NB4 (cell line): ENCODE data around the gene MT1H.
"Not testable (repeated sequence)": the region's sequence is repeated elsewhere in the genome, so short reads cannot be mapped to it uniquely, and the experiment has no call there.

Experiments
- DNase-seq: peaks from one replicate; pipeline ENCODE4 v3.0.0; 2010; ENCODE audit warnings: low read depth
- H3K4me3 ChIP-seq: one replicate; pipeline ENCODE4 v1.5.1; 2011; ENCODE audit warnings: mild to moderate bottlenecking, low read depth, low read length, moderate library complexity
- MYC ChIP-seq: IDR thresholded peaks from 2 replicates; pipeline ENCODE4 v1.6.1; 2011; ENCODE audit warnings: low read depth, low read length
- POLR2A ChIP-seq: IDR thresholded peaks from 2 replicates; pipeline ENCODE4 v1.6.1; 2011; ENCODE audit warnings: mild to moderate bottlenecking; ENCODE audit not compliant: insufficient read length; ENCODE audit errors: extremely low read depth
- TF ChIP-seq, protein P1 (sequence below): IDR thresholded peaks from one replicate; pipeline ENCODE4 v1.5.1; 2012; ENCODE audit warnings: low read depth, low read length
- TF ChIP-seq, protein P2 (sequence below): IDR thresholded peaks from 2 replicates; pipeline ENCODE4 v1.6.1; 2011; ENCODE audit warnings: low read depth, low read length

MT1H gene

DNA sequence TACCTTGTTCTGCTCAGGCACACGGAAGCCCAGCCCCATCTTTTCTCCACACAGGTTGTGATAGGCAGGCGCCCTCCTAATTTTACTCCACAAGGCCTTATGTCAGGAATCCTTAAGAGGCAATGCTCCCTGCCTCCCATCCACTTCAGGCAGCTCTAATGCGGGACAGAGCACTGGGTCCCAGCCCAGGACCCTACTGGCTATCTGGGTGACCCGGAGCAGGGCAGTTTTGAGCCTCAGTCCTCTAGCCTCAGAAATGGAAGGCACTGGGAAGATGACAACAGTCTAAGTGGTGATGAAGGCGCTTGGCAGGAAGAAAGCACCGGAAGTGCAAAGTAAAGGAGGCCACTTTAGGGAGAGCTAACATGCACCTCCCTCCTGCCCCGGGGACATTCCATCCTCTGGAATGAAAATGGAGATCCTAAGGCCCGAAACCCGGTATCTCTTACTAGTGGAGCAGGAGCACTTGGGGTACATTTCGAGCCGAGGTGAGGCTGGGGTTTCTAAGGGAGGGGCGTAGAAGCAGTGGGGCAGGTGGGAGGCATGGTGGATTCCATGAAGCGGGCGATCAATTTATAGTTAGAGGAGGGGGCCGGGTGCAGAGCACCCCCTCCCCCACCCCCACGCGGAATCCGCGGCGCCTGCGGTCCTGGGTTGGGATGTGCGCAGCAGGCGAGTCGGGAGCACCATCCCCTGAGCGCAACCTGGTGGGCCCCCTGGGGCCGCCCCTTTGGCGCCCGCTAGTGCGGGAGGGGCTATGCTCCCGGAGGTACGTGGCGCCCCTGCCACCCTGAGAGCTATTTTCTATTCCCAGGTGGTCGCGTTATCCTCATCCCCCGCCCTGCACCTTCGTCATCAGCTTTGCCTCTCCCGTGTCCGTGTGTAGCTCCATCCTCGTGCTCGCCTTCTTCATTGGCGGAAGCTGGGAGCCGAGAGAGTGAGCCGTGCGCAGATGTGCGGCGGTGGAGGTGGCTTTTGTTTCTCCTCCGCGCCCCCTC is 7.0 kb upstream of the MT1H start:
- TF ChIP-seq, protein P1, sequence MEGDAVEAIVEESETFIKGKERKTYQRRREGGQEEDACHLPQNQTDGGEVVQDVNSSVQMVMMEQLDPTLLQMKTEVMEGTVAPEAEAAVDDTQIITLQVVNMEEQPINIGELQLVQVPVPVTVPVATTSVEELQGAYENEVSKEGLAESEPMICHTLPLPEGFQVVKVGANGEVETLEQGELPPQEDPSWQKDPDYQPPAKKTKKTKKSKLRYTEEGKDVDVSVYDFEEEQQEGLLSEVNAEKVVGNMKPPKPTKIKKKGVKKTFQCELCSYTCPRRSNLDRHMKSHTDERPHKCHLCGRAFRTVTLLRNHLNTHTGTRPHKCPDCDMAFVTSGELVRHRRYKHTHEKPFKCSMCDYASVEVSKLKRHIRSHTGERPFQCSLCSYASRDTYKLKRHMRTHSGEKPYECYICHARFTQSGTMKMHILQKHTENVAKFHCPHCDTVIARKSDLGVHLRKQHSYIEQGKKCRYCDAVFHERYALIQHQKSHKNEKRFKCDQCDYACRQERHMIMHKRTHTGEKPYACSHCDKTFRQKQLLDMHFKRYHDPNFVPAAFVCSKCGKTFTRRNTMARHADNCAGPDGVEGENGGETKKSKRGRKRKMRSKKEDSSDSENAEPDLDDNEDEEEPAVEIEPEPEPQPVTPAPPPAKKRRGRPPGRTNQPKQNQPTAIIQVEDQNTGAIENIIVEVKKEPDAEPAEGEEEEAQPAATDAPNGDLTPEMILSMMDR = no peak
- no peak for TF ChIP-seq MYC
- TF ChIP-seq POLR2A = no peak
- TF ChIP-seq, protein P2, sequence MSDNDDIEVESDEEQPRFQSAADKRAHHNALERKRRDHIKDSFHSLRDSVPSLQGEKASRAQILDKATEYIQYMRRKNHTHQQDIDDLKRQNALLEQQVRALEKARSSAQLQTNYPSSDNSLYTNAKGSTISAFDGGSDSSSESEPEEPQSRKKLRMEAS = no peak
- no peak overlapping the region for H3K4me3 ChIP-seq
- no peak for DNase-seq

DNA sequence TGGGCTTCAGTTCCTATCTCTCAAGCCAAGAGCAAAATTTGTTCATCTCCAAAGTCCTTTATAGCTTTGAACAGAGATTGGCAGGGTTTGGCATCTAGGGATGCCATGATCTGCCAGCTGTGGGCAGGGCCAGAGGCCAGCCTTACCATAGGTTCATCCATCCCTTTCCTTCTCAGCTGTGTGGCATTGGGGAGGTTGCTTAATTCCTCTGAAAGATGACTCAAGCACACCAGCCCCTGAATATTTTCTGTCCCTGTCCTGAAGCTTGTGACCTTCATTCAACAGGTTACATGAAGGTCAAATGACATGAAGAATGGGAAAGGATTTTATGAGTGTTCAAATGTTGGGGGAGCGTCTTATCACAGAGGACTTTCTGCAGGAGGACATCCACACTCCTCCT is 5.1 kb upstream of the MT1H start:
- TF ChIP-seq, protein P2 = no peak
- no peak for TF ChIP-seq MYC
- TF ChIP-seq, protein P1 = no peak
- TF ChIP-seq POLR2A = no peak
- no peak for DNase-seq
- H3K4me3 ChIP-seq = no peak overlapping the region

GRCh38 chr16:56665286-56666261 is 4.0 kb upstream of the MT1H start:
- DNase-seq, H3K4me3 ChIP-seq: not testable (repeated sequence)

DNA sequence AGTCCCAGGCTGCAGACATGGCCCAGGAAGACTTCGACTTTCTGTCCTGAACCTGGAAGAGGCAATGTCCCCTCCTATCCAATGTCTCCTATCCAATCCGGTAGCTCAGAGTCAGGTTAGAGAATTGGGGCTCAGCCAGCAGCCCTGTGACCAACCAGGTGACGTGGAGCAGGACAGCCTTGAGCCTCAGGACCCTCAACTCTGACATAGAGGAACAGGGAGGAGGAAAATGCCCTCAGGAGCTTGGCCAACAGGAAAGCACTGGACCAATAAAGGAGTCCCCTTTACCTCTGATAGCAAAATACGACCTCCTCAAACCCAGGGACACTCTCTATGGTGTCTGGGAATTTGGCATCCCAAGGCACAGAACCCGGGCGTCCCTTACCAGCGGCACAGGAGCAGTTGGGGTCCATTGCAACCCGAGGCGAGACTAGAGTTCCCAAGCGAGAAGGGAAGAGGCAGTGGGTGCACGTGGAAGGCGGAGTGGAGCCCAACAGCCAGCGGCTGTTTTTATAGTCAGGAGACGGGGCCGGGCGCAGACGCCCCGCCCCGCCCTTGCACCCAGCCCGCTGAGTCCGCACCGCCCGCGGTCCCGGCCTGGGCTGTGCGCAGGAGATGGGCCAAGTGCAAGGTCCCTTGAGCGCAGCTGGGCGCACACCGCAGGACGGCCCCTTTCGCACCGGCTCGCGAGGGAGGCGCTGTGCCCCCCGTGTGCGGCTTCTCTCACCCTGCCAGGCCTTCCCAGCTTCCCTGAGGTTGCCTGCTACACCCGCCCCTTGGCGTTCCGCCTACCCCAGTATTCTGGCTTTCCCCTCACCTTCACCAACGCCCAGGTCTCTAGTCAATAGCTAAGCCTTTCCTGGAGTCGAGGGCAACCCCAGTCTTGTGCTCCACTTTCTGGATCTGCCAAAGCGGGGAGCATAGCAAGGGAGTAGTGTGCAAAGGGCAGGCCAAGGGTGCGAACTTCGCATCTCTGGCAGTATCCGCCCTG is 1.7 kb upstream of the MT1H start, which contains the start of gene MT1G:
MT1G (minus strand) TSS at position 485 of the 991 bp plus-strand sequence; CDS start at position 413, 72 bp downstream.
- DNase-seq = peak; percentile 79
- TF ChIP-seq POLR2A (no peak), MYC (no peak)
- TF ChIP-seq, protein P2 = no peak
- TF ChIP-seq, protein P1 = no peak
- peak within 1 kb of the TSS; percentile 62 for H3K4me3 ChIP-seq

DNA sequence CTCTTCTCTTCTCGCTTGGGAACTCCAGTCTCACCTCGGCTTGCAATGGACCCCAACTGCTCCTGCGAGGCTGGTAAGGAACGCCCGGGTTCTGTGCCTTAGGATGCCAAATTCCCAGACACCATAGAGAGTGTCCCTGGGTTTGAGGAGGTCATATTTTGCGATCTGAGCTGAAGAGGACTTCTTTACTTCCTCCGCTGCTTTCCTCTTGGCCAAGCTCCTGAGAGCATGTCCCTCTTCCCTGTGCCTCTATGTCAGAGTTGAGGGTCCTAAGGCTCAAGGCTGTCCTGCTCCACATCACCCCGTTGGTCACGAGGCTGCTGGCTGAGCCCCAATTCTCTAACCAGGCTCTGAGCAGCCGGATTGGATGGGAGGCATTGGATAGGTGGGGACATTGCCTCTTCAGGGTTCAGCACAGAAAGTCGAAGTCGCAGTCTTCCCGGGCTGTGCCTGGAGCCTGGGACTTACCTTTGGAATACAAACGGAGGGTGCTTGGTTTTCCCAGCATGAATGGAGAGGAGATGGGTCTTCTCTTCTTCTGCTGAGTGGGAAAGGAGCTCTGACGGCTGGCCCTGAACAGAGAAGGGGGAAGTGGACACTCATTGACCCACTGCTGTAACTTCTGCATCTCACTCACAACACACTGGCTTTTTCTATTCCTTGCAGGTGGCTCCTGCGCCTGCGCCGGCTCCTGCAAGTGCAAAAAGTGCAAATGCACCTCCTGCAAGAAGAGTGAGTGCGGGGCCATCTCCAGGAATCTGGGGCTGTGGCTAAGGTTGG is 416 bp downstream of the MT1H start:
- no peak for DNase-seq
- TF ChIP-seq MYC = no peak
- H3K4me3 ChIP-seq = no peak overlapping the region

- no peak for DNase-seq
- TF ChIP-seq, protein P1 = no peak
- no peak for TF ChIP-seq POLR2A
- TF ChIP-seq, protein P2 = no peak
- TF ChIP-seq MYC = no peak
- no peak overlapping the region for H3K4me3 ChIP-seq
Measured at GRCh38 chr16:56670620-56670934, 963 bp downstream of the MT1H start.

GRCh38 chr16:56671691-56672090 is 2.1 kb downstream of the MT1H start:
- not testable (repeated sequence) for DNase-seq, H3K4me3 ChIP-seq

GRCh38 chr16:56672171-56672570 is 2.6 kb downstream of the MT1H start:
- H3K4me3 ChIP-seq, DNase-seq: not testable (repeated sequence)
